NK-92 treated with Interleukin-12 subunit alpha and Interleukin-12 subunit beta, amount 100 ng/mL, for 24 hours (cell line): ENCODE results near the gene HIPK4.

ENCODE experiments used
- DNase-seq: peaks from one replicate; lab custom pipeline; 2025; lab: John Stamatoyannopoulos, UW

Gene HIPK4

GRCh38 chr19:40365613-40366401, 24.2 kb downstream of the HIPK4 start:
- no peak for DNase-seq

DNA sequence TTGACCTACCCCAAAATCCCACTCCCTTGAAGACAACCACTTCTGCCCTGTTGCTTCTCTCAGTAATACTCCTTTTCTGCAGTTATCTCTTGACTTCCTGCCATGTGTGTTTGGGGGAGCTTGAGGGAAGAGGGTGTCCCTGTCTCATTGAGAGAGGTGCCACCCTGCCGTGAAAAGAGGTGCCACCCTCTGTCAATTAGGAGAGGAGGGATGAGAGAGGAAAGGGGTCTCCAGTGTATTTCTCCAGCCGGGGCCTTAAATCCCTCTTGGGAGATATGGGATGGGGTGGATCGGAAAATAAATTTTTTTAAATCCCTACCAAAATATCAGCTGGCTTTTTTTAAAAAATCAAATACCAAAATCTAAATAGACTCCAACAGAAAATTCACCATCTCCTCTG, 25.0 kb downstream of the HIPK4 start:
- DNase-seq: no peak

DNA sequence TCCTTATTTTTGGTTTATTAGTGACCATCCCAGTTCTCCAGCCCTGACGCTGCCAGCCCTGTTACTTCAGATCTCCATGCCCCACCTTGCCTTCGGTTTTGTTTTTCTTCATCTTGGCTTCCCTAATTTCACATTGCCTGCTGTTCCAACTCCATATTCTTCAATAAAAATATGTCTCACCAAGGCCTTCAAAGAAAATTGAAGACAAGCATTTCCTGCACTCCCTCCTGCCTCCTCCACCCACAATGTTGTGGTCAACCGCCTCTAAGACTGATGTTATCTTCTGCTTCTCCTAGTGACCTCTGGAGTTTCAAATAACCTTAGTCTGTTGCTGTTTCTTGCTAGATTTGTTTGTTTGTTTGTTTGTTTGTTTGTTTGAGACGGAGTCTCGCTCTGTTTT, 26.9 kb downstream of the HIPK4 start:
- DNase-seq: no peak

- no peak for DNase-seq
Measured at GRCh38 chr19:40362160-40362559, 27.8 kb downstream of the HIPK4 start.

DNA sequence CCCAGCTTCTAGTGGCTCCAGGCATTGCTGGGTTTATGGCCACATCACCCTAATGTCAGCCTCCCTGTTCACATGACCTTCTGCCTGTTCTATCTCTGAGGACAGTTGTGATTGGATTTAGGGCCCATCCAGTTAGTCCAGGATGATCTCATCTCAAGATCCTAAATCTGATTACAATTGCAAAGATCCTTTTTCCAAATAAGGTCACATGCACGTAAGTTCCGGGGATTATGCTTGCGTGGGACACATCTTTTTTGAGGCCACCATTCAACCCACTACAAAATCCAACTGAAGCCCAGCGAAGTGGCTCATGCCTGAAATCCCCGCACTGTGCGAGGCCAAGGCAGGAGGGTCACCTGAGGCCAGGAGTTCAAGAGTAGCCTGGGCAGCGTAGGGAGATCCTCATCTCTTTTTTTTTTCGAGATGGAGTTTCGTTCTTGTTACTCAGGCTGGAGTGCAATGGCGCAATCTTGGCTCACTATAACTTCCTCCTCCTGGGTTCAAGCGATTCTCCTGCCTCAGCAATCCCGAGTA, 29.2 kb downstream of the HIPK4 start:
- no peak for DNase-seq

DNA sequence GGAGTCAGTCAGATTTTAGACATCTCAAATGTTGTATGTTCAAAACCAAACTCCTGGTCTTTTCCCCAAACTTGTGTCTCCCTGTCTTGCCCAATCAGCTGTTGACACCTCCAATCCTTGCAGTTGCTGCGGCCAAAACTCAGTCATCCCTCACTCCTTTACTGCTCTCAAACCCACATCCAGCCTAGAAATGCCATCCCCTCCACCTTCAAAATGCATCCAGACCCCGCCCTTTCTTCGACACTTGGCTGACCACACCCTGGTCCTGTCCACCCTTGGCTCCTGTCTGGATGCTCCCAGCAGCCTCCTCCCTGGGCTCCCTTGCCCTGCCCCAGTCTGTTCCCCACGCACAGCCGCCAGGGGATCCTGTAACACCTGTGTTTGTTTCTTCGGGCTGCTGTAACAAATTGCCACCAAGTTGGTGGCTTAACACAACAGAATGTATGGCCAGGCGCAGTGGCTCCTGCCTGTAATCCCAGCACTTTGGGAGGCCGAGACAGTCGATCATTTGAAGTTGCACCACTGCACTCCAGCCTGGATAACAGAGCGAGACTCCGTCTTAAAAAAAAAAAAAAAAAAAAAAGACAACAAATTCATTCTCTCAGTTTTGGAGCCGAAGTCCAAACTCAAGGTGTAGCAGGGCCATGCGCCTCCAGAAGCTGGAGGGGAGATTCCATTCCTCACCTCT, 29.8 kb downstream of the HIPK4 start:
- DNase-seq: no peak

DNA sequence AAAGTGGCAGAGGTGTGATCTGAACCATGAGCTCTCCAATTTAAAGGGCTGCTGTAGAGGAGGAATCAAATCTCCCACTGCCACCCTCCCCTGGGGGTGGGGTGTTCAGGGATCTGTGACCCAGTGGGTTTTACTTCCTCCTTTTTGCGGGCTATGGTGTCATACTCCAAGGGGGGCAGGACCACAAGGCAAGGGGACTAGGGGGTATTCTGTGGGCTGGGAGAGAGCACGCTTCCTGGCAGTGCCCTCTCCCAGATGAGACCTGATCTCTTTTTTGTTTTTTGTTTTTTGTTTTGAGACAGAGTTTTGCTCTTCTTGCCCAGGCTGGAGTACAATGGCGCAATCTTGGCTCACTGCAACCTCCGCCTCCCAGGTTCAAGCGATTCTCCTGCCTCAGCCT, 31.2 kb downstream of the HIPK4 start:
- no peak for DNase-seq

GRCh38 chr19:40357640-40358039, 32.3 kb downstream of the HIPK4 start:
- no peak for DNase-seq

DNA sequence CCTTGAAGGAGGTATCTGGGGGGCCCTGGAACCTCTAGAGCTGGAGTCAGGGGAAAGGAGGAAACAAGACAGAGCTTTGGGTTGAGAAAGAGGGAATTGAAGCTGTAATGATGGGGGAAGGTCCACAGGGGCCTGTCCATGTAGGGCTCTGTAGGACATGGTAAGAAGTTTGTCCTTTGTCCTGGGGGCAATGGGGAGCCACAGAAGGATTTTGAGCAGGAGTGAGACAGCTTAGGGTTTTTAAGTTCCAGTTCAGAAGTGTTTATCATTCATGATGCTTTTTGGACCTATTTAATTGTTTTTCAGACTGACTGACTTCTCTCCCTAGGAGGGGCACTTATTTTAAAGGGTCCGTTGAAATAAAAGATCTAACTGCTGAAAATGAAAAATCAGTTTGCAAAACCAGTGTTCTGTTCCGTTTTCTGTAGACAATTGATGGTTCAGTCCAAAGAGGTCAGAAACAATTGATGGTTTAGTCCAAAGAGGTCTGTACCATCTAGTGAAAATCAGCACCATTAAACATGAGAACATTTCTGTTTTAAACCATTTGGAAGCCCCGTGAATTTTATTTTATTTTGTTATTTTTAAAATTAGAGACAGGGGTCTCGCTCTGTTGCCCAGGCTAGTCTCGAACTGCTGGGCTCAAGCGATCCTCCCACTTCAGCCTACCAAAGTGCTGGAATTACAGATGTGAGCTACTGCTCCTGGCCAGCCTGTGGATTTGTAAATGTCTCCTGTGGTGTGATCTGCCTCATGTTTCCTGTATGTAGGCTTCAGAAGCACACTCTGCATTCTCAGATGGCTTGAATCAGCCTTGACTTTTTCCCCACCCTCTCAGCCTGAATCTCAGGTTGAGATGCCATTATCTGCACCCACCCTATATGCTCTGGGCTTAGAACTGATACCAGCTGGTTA, 33.0 kb downstream of the HIPK4 start:
- DNase-seq: no peak

DNA sequence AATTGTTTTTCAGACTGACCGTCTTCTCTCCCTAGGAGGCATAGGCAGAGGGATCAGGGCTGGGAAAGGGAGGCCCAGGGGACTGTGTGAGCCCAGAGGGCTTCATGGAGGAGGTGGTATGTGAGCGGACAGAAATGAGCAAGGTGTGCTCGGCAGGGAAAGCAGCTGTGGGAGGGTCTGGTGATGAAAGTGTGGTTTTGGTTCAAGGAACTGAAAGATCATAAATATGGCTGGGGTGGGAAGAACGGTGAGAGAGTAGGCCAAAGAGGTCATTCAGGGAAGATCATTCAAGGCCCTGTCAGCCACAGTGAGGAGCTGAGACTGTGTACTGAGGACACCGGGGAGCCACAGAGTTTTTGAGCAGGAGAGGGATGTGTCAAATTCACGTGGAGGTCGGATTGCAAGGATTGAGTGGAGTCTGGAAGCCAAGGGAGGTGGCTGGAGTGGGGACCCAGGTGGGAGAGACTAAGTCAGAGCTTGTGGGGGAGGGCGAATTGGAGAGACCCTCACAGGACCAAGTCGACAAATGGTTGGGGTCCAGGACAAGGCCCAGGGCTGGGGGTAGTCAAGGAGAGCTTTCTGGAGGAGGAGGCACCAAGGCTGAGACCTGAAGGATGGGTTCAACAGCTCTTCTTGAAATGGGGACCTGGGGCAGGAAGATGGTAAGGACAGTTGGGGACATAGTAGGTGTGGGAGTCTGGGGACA, 33.9 kb downstream of the HIPK4 start:
- DNase-seq: no peak

- no peak for DNase-seq
Measured at GRCh38 chr19:40348961-40349507, 40.9 kb downstream of the HIPK4 start.

DNA sequence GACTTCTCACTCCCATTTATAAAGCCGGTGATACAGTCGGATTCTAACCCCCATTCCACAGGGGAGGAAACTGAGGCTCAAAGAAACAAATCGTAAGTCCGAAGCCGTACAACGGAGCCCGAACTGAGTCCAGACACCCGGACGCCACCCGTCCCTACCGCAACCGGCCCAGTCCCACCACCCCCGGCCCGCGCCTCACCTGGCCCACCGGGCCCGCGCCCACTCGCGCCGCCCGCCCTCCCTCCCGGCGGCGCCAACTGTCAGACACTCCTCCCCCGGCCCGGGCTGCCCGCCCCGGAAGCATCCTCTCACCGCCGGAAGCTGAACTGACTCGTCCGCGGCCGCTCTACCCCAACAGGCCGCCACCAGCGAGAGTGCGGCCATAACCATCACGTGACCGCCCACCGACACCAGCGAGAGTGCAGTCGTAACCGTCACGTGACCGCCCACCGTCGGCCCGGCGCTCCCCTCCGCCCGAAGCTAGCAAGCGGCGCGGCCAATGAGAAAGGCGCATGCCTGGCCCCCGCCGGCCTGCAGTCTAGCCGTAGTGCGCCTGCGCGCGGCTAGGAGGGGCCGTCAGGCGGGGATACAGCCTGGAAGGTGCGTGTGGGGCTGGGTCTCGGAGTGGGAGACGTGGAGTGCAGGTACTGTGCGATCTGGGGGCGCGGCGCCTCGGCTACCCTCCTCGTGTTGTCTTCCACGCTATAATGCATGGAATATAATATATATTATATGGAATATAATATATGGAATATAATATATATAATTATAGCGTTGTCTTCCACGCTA, 41.7 kb downstream of the HIPK4 start, which contains the start of the genes C19orf47 and PLD3:
Gene C19orf47, minus strand, starts transcription at position 273 of the 789 bp plus-strand sequence. CDS start 6,540 bp downstream, outside the sequence.
Gene PLD3, plus strand, starts transcription at position 571 of the 789 bp plus-strand sequence. CDS start 17,789 bp downstream, outside the sequence.
- DNase-seq: peak; percentile 100

DNA sequence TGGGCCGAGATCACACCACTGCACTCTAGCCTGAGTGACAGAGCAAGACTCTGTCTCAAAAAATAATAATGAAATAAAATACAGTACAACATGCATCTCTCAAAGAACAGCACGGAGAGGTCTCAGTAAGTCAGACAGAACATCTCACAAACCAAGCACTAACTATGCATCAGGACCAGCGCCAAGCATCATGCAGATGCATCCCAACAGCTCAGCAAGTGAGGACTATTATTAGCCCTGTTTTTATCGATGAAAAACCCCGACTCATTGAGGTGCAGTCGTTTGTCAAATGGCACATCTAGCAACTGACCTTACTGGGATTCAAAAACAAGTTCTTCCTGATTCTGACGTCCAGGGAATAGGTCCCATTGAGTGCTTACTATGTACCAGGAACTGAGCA, 45.6 kb downstream of the HIPK4 start:
- DNase-seq: no peak

DNA sequence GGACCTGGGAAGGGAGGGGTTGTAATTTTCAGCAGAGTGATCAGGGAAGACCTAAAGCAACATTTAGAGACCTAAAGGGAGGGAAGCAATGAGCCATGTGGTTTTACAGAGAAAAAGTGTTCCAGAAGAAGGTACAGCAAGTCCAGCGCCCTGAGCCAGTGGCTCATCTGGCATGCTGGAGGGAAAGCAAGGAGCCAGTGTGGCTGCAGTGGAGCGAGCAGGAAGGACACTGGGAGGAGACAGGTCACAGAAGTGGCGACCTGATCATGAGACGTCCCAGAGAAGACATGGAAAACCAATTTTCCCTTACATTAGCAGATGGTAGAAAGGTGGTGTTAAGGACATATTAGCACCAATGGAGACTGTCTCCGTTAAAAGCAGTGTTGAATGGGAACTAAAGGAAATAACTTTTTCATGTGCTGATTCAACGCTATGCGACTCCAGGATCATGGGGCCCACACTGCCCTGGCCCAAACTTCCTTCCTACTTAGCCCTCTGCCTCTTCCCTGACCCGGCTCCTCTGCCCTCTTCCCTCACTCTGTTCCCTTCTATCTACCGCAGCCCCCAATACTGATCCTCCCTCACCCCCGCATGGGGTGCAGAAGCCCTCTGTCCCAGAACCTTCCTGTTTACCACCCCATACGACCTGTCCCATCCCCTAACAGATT, 47.2 kb downstream of the HIPK4 start:
- DNase-seq: no peak

GRCh38 chr19:40341601-40342482, 48.1 kb downstream of the HIPK4 start:
- no peak for DNase-seq

DNA sequence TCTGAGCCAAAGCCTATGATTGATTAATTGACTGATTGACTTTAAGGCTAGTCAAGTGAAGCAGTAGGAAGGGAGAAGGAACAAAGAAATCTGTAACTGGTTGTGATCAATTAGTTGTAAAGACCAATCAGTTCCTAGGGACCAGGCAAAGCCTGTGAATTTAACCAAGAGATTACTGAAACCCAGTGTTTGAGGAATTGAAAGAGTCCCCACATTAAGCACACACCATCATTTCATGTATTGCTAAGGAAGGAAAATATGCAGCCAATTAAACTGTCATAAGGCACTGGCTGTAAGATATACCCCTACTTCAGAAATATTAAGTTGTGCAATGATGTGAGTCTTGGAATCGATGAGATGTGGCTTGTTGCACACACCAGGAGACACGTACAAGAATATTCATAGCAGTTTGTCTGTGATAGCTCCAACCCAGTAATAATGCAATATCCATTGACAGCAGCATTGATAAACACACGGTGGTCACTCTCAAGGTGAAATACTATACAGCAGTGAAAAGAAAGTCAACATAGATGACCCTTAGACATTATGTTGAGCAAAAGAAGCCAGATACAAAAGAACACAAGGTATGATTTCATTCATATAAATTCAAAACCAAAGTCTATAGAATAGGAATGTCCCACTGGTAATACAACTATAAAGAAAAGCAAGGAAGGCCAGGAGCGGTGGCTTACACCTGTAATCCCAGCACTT, 50.8 kb downstream of the HIPK4 start:
- no peak for DNase-seq

DNA sequence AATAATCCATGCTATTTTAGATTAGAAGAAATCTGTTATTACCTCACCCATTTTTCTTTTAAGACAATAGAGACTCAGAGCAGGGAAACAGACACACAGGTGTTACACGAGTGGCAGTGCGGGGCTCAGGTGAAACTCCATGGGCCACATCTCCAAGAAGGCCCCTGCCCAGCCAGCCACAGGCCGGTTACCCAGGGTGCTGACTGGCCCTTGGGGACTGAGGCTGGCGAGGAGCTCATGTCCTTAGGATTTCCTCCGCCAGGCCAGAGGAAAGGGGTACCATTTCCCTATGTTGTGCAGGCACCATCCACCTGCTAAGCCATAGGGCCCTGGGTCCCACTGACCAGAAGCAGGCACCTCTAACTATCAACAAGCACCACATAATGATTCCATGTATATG, 52.4 kb downstream of the HIPK4 start:
- no peak for DNase-seq

- no peak for DNase-seq
Measured at GRCh38 chr19:40337107-40337506, 52.9 kb downstream of the HIPK4 start.
